Measurements from ENCODE around the gene ALKBH2.

The ALKBH2 gene

GRCh38 chr12:109093022-109093918, at the start of gene ALKBH2:
Gene ALKBH2, minus strand, starts transcription at chr12:109093472. Its CDS starts 686 bp downstream, at chr12:109092786.
- peak; percentile 56 for TF ChIP-seq POLR2A (IDR thresholded peaks at IDR 0.05; ENCODE audit: low read length)
- no peak for TF ChIP-seq GATA1 (IDR thresholded peaks at IDR 0.05; ENCODE audit: low read depth, low read length)

DNA sequence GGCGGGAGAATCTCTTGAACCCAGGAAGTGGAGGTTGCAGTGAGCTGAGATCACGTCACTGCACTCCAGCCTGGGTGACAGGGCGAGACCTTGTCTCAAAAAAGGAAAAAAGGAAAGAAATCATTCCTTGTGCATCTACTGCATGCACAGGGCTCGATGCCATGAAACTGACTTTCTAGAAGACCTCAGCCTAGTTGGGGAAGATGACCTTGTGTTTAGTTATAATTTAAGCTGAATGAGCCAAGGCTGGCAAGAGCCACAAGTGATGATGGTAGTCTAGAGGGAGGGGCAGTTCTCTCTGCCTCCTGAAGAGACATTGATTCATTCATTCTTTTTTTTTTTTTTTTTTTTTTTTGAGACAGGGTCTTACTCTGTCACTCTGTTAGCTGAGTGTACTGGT, 47.3 kb upstream of the ALKBH2 start:
- TF ChIP-seq GATA1 (IDR thresholded peaks at IDR 0.05; ENCODE audit: low read depth, low read length) (no peak), POLR2A (IDR thresholded peaks at IDR 0.05; ENCODE audit: low read length) (no peak)
- no peak for DNase-seq

More at GRCh38 chr12:109093022-109093918, at the start of gene ALKBH2:
- DNase-seq = peak; percentile 95 to 97

DNA sequence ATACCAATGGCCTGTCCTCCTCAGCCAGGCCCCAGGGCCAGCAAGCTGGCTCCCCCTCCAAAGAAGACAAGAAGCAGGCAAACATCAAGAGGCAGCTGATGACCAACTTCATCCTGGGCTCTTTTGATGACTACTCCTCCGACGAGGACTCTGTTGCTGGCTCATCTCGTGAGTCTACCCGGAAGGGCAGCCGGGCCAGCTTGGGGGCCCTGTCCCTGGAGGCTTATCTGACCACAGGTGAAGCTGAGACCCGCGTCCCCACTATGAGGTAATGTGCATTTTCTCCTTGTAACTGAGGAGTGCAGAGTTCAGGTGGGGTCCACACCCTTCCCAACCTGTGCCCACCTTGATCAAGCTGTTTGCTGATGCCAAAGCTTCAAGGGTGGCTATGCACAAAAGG, 46.5 kb upstream of the ALKBH2 start:
- no peak for DNase-seq
- no peak for TF ChIP-seq GATA1 (IDR thresholded peaks at IDR 0.05; ENCODE audit: low read depth, low read length)
- TF ChIP-seq POLR2A (IDR thresholded peaks at IDR 0.05; ENCODE audit: low read length) = no peak

DNA sequence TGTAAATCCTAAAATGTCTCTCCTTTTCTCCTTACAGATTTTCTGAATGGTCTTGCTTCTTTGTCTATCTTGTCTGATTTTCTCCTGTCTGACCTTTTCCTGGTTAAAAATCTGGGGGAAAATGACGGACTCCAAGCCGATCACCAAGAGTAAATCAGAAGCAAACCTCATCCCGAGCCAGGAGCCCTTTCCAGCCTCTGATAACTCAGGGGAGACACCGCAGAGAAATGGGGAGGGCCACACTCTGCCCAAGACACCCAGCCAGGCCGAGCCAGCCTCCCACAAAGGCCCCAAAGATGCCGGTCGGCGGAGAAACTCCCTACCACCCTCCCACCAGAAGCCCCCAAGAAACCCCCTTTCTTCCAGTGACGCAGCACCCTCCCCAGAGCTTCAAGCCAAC, 46.1 kb upstream of the ALKBH2 start:
- TF ChIP-seq POLR2A (IDR thresholded peaks at IDR 0.05; ENCODE audit: low read length) = no peak
- no peak for TF ChIP-seq GATA1 (IDR thresholded peaks at IDR 0.05; ENCODE audit: low read depth, low read length)
- no peak for DNase-seq

DNA sequence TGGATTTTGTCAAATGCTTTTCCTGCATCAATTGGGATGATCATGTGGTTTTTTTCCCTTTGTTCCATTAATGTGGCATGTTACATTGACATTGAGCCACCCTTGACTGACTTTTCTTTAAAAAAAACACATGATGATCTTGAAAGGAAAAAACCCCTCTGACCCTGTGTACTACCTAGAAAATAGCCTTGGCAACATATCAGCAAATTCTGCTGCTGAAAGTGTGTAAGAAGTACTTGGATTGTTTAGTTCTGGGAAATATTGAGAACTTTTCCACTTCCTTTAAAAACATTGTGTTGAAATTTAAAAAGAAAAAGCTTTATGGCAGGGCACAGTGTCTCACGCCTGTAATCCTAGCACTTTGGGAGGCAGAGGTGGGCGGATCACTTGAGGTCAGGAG, 43.8 kb upstream of the ALKBH2 start:
- no peak for DNase-seq
- TF ChIP-seq GATA1 (IDR thresholded peaks at IDR 0.05; ENCODE audit: low read depth, low read length) = no peak
- no peak for TF ChIP-seq POLR2A (IDR thresholded peaks at IDR 0.05; ENCODE audit: low read length)

DNA sequence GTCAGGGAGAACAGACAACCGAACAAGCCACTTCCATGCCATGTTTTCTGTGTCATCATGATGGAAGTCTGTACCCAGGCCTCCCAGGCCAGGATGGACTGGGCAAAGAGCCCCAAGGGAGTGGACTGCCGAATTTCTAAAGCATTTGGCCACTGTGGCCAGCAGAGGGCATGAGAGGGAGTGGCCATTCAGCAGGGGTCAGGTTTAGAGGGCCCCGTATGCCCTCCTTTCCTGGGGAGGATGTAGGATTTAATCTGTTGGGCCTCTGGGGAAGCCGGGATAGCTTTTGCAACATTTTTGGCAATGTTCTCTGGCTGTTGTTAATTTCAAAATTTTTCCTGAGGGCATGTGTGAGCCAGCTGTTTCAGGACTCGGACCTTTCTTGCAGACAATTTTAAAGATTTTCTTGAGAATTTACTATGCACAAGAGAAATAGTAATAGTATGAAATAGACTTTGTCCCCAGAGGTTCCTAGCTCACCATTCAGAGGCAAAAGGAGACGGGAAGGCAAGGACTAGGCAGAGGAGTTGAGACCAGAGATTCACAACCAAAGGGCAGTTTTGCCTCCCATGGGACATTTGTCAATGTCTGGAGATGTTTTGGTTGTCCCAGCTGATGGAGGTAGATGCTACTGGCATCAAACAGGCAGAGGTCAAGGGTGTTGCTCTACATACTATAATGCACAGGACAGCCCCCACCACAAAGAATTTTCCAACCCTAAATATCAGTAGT, 41.1 kb upstream of the ALKBH2 start:
- TF ChIP-seq GATA1 (IDR thresholded peaks at IDR 0.05; ENCODE audit: low read depth, low read length) (no peak), POLR2A (IDR thresholded peaks at IDR 0.05; ENCODE audit: low read length) (no peak)

GRCh38 chr12:109131154-109132050, 38.1 kb upstream of the ALKBH2 start:
- no peak for TF ChIP-seq GATA1 (IDR thresholded peaks at IDR 0.05; ENCODE audit: low read depth, low read length)
- TF ChIP-seq POLR2A (IDR thresholded peaks at IDR 0.05; ENCODE audit: low read length) = no peak
- DNase-seq = no peak

More for the DNA sequence above, 41.1 kb upstream of the ALKBH2 start:
- DNase-seq = peak; percentile 21 to 27

DNA sequence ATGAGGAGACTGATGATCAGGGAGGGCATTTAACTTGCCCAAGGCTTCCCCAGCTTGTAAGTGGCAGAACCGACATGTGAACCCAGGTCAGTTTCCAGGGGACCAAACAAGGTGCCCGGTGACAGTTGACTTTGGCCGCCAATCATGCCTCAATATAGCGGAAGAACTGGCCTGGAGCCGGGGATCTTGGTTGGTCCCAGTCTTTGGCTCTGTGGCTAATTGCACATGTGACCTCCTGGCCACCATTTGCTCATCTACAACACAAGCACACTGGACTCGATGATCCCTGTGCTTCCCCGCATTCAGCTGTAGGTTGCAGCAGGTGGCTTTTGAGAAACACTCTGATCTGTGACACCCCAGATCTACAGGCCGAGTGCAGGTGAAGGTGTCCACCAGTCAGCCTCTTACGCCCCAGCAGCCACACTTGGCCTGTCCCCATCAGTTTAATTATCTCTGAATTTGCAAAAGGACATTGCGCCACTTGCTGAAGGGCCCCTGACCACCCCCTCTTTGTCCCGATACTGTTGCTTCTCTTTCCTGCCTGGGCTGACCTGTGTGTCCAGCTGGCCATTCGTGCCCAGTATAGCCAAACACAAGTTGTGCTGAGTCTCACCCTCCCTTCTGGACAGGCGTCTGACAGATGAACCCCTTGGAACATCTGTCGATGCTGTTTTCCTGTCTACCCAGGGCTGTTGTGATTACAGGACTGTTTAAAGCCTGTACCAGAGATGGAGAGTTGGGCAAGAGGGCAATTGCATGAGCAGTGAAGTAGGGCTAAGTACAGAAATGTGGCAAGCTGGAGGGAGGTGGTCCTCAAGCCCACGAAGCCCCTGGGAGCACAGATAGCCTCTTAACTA, 37.3 kb upstream of the ALKBH2 start:
- no peak for DNase-seq
- TF ChIP-seq GATA1 (IDR thresholded peaks at IDR 0.05; ENCODE audit: low read depth, low read length) (no peak), POLR2A (IDR thresholded peaks at IDR 0.05; ENCODE audit: low read length) (no peak)

DNA sequence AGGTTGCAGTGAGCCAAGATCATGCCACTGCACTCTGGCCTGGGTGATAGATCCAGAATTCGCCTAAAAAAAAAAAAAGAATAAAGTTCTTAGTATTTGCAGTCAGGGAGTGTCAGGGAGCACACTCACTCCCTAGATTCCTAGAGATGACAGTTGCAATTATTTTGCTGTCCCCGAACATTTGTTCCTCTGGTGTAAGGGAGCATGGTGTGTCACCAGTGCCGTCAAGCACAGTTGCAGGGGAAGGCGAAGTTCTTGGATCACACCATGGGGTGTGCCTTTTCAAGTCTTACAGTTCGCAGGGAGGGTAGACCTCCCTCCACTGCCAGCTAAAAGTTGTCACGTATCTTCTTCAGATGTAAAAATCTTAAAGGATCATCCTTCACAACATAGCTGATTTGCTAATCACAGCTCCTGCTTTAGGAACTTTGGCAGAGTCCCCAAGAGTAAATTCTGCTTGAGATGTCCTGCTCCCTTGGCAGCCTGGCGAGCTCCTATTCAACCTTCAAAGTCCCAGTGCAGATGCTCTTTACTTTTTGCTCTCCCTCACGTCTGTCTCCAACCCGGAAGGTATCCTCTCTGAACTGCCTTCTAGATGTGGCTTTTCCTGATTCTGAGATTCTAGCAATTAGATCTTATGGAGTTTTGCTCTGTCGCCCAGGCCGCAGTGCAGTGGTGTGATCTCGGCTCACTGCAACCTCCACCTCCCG, 34.4 kb upstream of the ALKBH2 start:
- TF ChIP-seq POLR2A (IDR thresholded peaks at IDR 0.05; ENCODE audit: low read length) = no peak
- no peak for TF ChIP-seq GATA1 (IDR thresholded peaks at IDR 0.05; ENCODE audit: low read depth, low read length)

GRCh38 chr12:109126784-109127183, 33.5 kb upstream of the ALKBH2 start:
- TF ChIP-seq POLR2A (IDR thresholded peaks at IDR 0.05; ENCODE audit: low read length) = no peak
- no peak for TF ChIP-seq GATA1 (IDR thresholded peaks at IDR 0.05; ENCODE audit: low read depth, low read length)
- DNase-seq = no peak

More for the DNA sequence above, 34.4 kb upstream of the ALKBH2 start:
- DNase-seq = no peak

DNA sequence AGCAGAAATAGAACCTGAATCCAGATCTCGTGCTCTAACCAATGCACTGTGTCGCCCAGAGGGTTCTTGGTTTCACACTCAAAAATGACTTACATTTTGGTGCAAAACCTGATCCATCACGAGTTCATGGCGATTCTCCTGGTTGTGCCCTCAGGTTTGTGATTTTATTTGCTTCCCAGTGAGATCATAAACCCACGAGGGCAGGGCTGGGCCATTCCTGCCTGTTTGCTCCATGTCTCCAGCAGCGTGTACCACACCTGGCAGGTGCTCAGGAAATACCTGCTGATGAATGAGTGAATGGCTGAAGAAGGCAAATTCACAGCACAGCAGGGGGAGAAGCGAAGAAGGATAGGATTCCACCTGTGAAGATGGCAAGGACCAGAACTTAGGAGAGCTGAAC, 32.5 kb upstream of the ALKBH2 start:
- TF ChIP-seq GATA1 (IDR thresholded peaks at IDR 0.05; ENCODE audit: low read depth, low read length) (no peak), POLR2A (IDR thresholded peaks at IDR 0.05; ENCODE audit: low read length) (no peak)
- DNase-seq = no peak
